ENCODE results near the gene URB2.
A peak's percentile ranks its signal among the peaks of the same experiment; 100 is the strongest.

The URB2 gene

GRCh38 chr1:229596925-229597699 is 28.9 kb upstream of the URB2 start:
- Histone ChIP-seq H3K36me3 (ENCODE audit: control insufficient read depth, insufficient read depth, low read length) (peaks cover 16% of the 10 kb centered on the region), H3K27ac (ENCODE audit: low read depth, low read length) (peak overlapping the region; percentile 88), H3K9ac (ENCODE audit: low read length) (no peak overlapping the region), H3K4me3 (ENCODE audit: low read length) (no peak overlapping the region), H3K4me1 (ENCODE audit: control insufficient read depth, insufficient read depth, low read length) (peaks cover 9% of the 10 kb centered on the region), H3K27me3 (ENCODE audit: control insufficient read depth, insufficient read depth, low read length) (no peaks in the 10 kb centered on the region)

- Histone ChIP-seq H3K36me3 (ENCODE audit: control insufficient read depth, insufficient read depth, low read length) (peaks cover 18% of the 10 kb centered on the region), H3K27ac (ENCODE audit: low read depth, low read length) (peak overlapping the region; percentile 88), H3K4me3 (ENCODE audit: low read length) (no peak overlapping the region), H3K9ac (ENCODE audit: low read length) (no peak overlapping the region), H3K4me1 (ENCODE audit: control insufficient read depth, insufficient read depth, low read length) (peaks cover 9% of the 10 kb centered on the region), H3K27me3 (ENCODE audit: control insufficient read depth, insufficient read depth, low read length) (no peaks in the 10 kb centered on the region)
Measured at GRCh38 chr1:229597877-229598276, 28.2 kb upstream of the URB2 start.

- H3K27ac ChIP-seq (ENCODE audit: low read depth, low read length) = peak overlapping the region; percentile 26
- H3K4me1 ChIP-seq (ENCODE audit: control insufficient read depth, insufficient read depth, low read length) = peaks cover 9% of the 10 kb centered on the region
- peaks cover 10% of the 10 kb centered on the region for H3K36me3 ChIP-seq (ENCODE audit: control insufficient read depth, insufficient read depth, low read length)
Measured at GRCh38 chr1:229599218-229599954, 26.7 kb upstream of the URB2 start.

DNA sequence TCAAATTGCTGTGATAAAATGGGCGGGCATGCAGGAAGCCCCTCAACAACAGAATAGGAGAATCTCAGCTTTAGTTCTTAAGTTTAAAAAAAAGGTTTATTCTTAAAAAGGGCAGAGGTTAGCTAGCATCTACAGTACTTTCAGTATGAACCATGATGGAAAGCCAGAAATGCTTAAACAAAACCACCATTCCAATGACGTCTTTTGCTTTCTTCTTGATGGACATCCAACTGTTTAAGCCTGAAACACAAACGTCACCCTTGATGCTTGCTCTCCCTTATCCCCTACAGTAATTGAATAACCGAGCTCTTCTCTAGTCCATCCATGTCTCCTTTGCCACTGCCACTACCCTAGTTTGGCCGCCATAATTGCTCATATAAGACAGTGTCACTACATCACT is 25.8 kb upstream of the URB2 start:
- Histone ChIP-seq H3K27me3 (ENCODE audit: control insufficient read depth, insufficient read depth, low read length) (no peaks in the 10 kb centered on the region), H3K4me3 (ENCODE audit: low read length) (no peak overlapping the region), H3K9ac (ENCODE audit: low read length) (no peak overlapping the region), H3K36me3 (ENCODE audit: control insufficient read depth, insufficient read depth, low read length) (peaks cover 4% of the 10 kb centered on the region), H3K4me1 (ENCODE audit: control insufficient read depth, insufficient read depth, low read length) (peaks cover 9% of the 10 kb centered on the region), H3K27ac (ENCODE audit: low read depth, low read length) (no peak overlapping the region)

More at GRCh38 chr1:229599218-229599954, 26.7 kb upstream of the URB2 start:
- Histone ChIP-seq H3K27me3 (ENCODE audit: control insufficient read depth, insufficient read depth, low read length) (no peaks in the 10 kb centered on the region), H3K4me3 (ENCODE audit: low read length) (no peak overlapping the region), H3K9ac (ENCODE audit: low read length) (no peak overlapping the region)

GRCh38 chr1:229603371-229604005 is 22.6 kb upstream of the URB2 start:
- peaks cover 7% of the 10 kb centered on the region for H3K36me3 ChIP-seq (ENCODE audit: control insufficient read depth, insufficient read depth, low read length)
- H3K4me1 ChIP-seq (ENCODE audit: control insufficient read depth, insufficient read depth, low read length) = no peaks in the 10 kb centered on the region

DNA sequence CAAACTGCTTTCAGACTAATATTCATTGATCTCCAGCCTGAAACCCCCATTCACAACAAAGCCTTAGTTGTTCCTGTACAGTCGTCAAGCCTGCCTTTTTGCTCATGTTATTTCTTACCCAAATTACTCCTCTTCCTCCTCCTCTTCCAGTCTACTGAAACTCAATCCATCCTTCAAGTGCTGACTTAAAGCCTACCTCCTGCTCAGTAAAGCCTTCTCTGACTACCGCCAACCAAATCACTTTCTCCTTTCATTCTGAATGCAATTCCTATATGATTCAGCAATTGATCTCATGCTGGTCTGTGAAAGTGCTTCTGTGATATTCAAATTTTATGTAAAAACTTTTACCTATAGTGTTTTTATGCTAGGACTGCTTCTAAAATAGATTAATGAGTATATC is 18.7 kb upstream of the URB2 start:
- Histone ChIP-seq H3K9ac (ENCODE audit: low read length) (no peak overlapping the region), H3K36me3 (ENCODE audit: control insufficient read depth, insufficient read depth, low read length) (peaks cover 28% of the 10 kb centered on the region), H3K27ac (ENCODE audit: low read depth, low read length) (no peak overlapping the region), H3K27me3 (ENCODE audit: control insufficient read depth, insufficient read depth, low read length) (no peaks in the 10 kb centered on the region), H3K4me1 (ENCODE audit: control insufficient read depth, insufficient read depth, low read length) (no peaks in the 10 kb centered on the region), H3K4me3 (ENCODE audit: low read length) (no peak overlapping the region)

More at GRCh38 chr1:229603371-229604005, 22.6 kb upstream of the URB2 start:
- Histone ChIP-seq H3K27ac (ENCODE audit: low read depth, low read length) (no peak overlapping the region), H3K4me3 (ENCODE audit: low read length) (no peak overlapping the region), H3K9ac (ENCODE audit: low read length) (no peak overlapping the region), H3K27me3 (ENCODE audit: control insufficient read depth, insufficient read depth, low read length) (no peaks in the 10 kb centered on the region)

DNA sequence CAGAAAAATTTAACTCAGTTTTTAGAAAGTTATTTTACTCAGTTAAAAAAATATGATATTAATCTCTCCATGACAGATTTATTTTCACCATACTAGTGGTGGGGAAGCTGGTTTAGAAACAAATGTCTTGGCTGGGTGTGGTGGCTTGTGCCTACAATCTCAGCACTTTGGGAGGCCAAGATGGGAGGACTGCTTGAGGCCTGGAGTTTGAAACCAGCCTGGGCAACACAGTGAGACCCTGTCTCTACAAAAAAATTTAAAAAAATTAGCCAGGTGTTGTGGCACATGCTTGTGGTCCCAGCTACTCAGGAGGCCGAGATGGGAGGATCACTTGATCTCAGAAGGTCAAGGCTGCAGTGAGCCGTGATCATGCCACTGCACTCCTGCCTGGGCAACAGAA is 17.5 kb upstream of the URB2 start:
- Histone ChIP-seq H3K27me3 (ENCODE audit: control insufficient read depth, insufficient read depth, low read length) (no peaks in the 10 kb centered on the region), H3K4me1 (ENCODE audit: control insufficient read depth, insufficient read depth, low read length) (no peaks in the 10 kb centered on the region), H3K9ac (ENCODE audit: low read length) (no peak overlapping the region), H3K4me3 (ENCODE audit: low read length) (no peak overlapping the region), H3K27ac (ENCODE audit: low read depth, low read length) (no peak overlapping the region), H3K36me3 (ENCODE audit: control insufficient read depth, insufficient read depth, low read length) (peaks cover 28% of the 10 kb centered on the region)

DNA sequence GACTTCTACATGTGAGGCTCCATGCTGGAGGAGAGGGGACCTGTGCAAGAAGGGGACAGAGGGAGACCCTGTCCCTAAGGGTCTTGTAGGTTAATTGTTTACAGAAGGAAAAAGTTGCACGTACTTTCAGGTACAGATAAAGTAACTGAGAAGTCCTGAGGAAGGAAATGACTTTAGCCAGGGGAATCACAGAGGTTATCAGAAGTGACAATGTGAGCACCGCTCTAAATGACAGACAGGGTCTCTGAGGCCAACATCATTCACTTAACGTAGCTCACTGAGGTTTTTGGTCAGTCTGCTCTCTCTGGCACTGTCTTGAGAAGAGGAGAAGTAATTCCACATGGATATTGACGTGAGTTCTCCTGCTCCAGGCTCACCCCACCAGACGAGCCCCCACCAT is 12.1 kb upstream of the URB2 start:
- H3K27me3 ChIP-seq (ENCODE audit: control insufficient read depth, insufficient read depth, low read length) = no peaks in the 10 kb centered on the region
- H3K9ac ChIP-seq (ENCODE audit: low read length) = no peak overlapping the region
- H3K4me1 ChIP-seq (ENCODE audit: control insufficient read depth, insufficient read depth, low read length) = no peaks in the 10 kb centered on the region
- no peak overlapping the region for H3K4me3 ChIP-seq (ENCODE audit: low read length)
- no peak overlapping the region for H3K27ac ChIP-seq (ENCODE audit: low read depth, low read length)
- peaks cover 25% of the 10 kb centered on the region for H3K36me3 ChIP-seq (ENCODE audit: control insufficient read depth, insufficient read depth, low read length)

GRCh38 chr1:229614701-229615100 is 11.3 kb upstream of the URB2 start:
- H3K27ac ChIP-seq (ENCODE audit: low read depth, low read length) = no peak overlapping the region
- no peak overlapping the region for H3K9ac ChIP-seq (ENCODE audit: low read length)
- no peak overlapping the region for H3K4me3 ChIP-seq (ENCODE audit: low read length)
- no peaks in the 10 kb centered on the region for H3K27me3 ChIP-seq (ENCODE audit: control insufficient read depth, insufficient read depth, low read length)
- no peaks in the 10 kb centered on the region for H3K4me1 ChIP-seq (ENCODE audit: control insufficient read depth, insufficient read depth, low read length)
- peaks cover 21% of the 10 kb centered on the region for H3K36me3 ChIP-seq (ENCODE audit: control insufficient read depth, insufficient read depth, low read length)

DNA sequence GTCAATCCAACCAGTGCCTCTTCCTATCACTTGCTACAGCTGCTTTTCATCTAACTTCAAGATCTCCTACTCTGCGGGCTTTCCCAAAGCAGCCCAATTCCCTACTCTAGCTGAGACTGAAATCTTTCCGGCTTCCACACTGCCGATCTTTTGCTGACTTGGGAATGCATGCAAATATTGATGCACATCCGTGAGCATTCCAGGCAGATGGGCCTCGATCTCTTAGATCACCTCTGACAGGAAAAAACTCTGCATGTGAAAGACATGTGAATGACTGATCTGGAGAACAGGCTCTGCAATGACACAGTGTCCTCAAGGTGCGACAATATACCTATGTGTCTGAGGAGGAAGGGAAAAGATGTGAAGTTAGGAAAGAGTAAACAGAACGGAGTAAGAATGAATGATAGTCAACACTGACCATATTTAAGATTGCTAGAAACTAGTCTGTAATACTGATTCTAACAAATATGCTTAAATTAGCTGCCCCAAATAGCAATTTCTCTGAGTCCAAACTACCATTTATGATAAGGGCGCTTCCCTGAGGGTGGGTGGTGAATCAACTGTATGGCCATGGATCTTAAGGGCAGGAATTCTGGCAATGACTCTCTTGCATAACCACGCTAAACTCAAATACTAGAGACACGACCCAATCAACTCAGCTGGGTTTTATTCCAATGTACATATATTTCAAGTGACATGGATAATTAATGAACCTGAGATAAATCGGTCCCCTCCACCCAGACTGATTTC is 8.5 kb upstream of the URB2 start:
- Histone ChIP-seq H3K4me1 (ENCODE audit: control insufficient read depth, insufficient read depth, low read length) (no peaks in the 10 kb centered on the region), H3K9ac (ENCODE audit: low read length) (no peak overlapping the region), H3K36me3 (ENCODE audit: control insufficient read depth, insufficient read depth, low read length) (peaks cover 4% of the 10 kb centered on the region), H3K27ac (ENCODE audit: low read depth, low read length) (no peak overlapping the region), H3K27me3 (ENCODE audit: control insufficient read depth, insufficient read depth, low read length) (no peaks in the 10 kb centered on the region), H3K4me3 (ENCODE audit: low read length) (no peak overlapping the region)

GRCh38 chr1:229619002-229619401 is 7.0 kb upstream of the URB2 start:
- peaks cover 2% of the 10 kb centered on the region for H3K36me3 ChIP-seq (ENCODE audit: control insufficient read depth, insufficient read depth, low read length)
- no peak overlapping the region for H3K9ac ChIP-seq (ENCODE audit: low read length)
- H3K27ac ChIP-seq (ENCODE audit: low read depth, low read length) = no peak overlapping the region
- peaks cover 3% of the 10 kb centered on the region for H3K4me1 ChIP-seq (ENCODE audit: control insufficient read depth, insufficient read depth, low read length)
- no peaks in the 10 kb centered on the region for H3K27me3 ChIP-seq (ENCODE audit: control insufficient read depth, insufficient read depth, low read length)
- H3K4me3 ChIP-seq (ENCODE audit: low read length) = no peak overlapping the region

DNA sequence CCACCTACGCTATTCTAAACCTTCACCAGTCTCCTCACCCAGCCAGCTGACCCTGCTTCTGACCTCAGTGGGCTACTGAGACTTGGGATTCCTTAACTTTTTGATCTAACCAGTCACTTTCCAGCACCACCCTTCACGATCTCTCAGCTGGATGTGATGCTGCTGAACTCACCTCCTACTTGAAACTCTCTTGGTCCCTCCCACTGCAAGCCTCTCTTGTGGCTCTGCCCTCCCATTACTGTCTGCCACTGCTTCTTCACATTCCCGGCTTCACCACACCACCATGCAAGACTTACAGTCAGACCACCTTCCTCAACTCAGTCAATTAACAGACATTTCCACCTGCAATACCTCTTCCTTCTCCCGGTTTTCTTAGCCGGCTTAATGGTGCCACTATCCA is 6.4 kb upstream of the URB2 start:
- no peaks in the 10 kb centered on the region for H3K36me3 ChIP-seq (ENCODE audit: control insufficient read depth, insufficient read depth, low read length)
- H3K4me1 ChIP-seq (ENCODE audit: control insufficient read depth, insufficient read depth, low read length) = peaks cover 6% of the 10 kb centered on the region
- no peak overlapping the region for H3K27ac ChIP-seq (ENCODE audit: low read depth, low read length)
- H3K9ac ChIP-seq (ENCODE audit: low read length) = no peak overlapping the region
- H3K4me3 ChIP-seq (ENCODE audit: low read length) = no peak overlapping the region
- H3K27me3 ChIP-seq (ENCODE audit: control insufficient read depth, insufficient read depth, low read length) = no peaks in the 10 kb centered on the region

Data from rectal smooth muscle tissue (tissue), 1 donor.